22Rv1 (cell line): ENCODE results near the gene DCC.

ENCODE experiments used
- H3K27ac ChIP-seq: fragments of 450-650 bp; 2 replicates; pipeline ENCODE4 v1.5.1; 2017
- CTCF ChIP-seq: fragments of 450-650 bp; IDR thresholded peaks from 2 replicates; pipeline ENCODE4 v1.5.1; 2017; ENCODE audit warnings: mild to moderate bottlenecking
- ZFX ChIP-seq: fragments of 450-650 bp; IDR thresholded peaks from 2 replicates; pipeline ENCODE4 v1.6.1; 2017; ENCODE audit warnings: antibody characterized with exemption, borderline replicate concordance

The DCC gene

GRCh38 chr18:52605345-52605744 is 265.3 kb downstream of the DCC start:
- no peak overlapping the region for H3K27ac ChIP-seq
- TF ChIP-seq CTCF = no peak
- no peak for TF ChIP-seq ZFX

GRCh38 chr18:52607985-52608384 is 268.0 kb downstream of the DCC start:
- H3K27ac ChIP-seq = no peak overlapping the region
- TF ChIP-seq ZFX (no peak), CTCF (no peak)

- H3K27ac ChIP-seq = no peak overlapping the region
- no peak for TF ChIP-seq ZFX
- no peak for TF ChIP-seq CTCF
These were observed 270.6 kb downstream of the DCC start for GRCh38 chr18:52610451-52611115.

- no peak for TF ChIP-seq CTCF
- TF ChIP-seq ZFX = no peak
- no peak overlapping the region for H3K27ac ChIP-seq
These were observed 272.4 kb downstream of the DCC start for GRCh38 chr18:52612406-52612805.

- TF ChIP-seq ZFX (no peak), CTCF (no peak)
- H3K27ac ChIP-seq = no peak overlapping the region
These were observed 275.3 kb downstream of the DCC start for GRCh38 chr18:52615321-52615720.

GRCh38 chr18:52615943-52616342 is 275.9 kb downstream of the DCC start:
- no peak overlapping the region for H3K27ac ChIP-seq
- TF ChIP-seq ZFX = no peak
- TF ChIP-seq CTCF = no peak

GRCh38 chr18:52617931-52618330 is 277.9 kb downstream of the DCC start:
- TF ChIP-seq ZFX (no peak), CTCF (no peak)
- H3K27ac ChIP-seq = no peak overlapping the region
